ENCODE measurements around the gene PRKCA.
A peak's percentile ranks its signal among the peaks of the same experiment; 100 is the strongest.

The PRKCA gene

DNA sequence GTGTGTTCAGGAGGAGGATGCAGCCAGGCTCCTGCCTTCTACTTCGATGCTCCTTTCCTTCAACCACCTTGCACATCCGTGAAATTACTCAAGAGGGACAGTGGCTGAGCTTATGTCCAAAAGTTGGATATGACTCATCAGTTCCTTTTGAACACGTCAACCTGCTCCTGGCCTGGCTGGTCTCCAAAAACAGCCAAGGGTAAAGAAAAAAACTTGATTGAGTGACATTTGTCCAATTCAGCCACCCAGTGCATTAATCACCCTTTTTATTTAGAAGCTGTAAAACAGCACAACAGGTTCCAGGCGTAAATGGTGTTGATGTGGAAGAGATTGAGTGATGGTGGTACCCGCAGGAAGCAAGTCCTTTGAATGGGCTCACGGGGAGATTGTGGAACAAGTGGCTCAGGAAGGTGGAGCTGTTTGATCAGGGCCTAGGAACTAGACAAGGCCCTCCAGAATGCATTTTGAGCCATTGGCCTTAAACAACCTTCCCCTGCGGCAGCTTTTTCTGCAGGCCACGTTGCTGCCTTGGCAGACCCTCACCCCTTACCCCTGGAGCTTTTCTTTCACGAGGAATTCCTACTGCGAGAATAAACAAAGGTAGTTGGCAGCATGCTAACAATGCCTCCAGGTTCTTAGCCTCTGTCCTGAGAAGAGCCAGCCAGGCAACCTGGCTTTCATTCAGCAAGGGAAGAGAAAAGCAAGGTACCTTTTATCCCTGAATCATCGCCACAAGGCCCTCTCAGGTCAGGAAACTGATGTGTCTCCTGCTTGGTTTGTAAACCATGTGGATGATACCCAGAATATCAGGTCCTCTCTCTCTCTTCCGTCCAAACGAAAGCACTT is 359.2 kb downstream of the PRKCA start:
- DNase-seq: no peak
- intact Hi-C loops (cut with DNase I): loop anchor here (10.0 kb wide), 1 partner anchor 87 kb away; no protein-coding TSS in a partner anchor

GRCh38 chr17:66662496-66662895 is 360.1 kb downstream of the PRKCA start:
- no peak for DNase-seq
- intact Hi-C loops (cut with DNase I): loop anchor here (10.0 kb wide), 1 partner anchor 88 kb away; no protein-coding TSS in a partner anchor

- DNase-seq: no peak
- intact Hi-C loops (cut with DNase I): loop anchor here (10.0 kb wide), 1 partner anchor 88 kb away; no protein-coding TSS in a partner anchor
These were observed 360.7 kb downstream of the PRKCA start for GRCh38 chr17:66663041-66663606.

GRCh38 chr17:66664336-66664735 is 361.9 kb downstream of the PRKCA start:
- DNase-seq: no peak
- intact Hi-C loops (cut with DNase I): loop anchor here (10.0 kb wide), 1 partner anchor 90 kb away; no protein-coding TSS in a partner anchor

DNA sequence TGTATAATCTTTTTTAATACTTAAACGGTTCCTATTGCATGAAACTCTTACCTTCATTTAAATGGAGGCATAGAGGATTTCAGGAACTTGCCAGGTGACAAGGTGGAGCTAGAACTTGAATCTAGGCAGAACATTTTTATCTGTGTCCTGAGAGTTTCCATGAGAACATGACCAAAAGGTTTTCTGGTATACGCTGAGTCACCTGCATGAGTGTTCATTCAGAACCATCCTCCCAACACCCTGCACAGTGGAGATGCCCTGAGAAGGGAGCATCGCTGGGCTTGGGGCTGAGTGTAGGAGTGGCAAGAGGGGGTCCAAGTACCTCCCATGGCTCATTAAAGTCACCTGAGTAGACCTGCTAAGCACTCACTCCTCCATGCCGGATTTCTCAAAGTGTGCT is 362.8 kb downstream of the PRKCA start:
- DNase-seq: no peak
- intact Hi-C loops (cut with DNase I): loop anchor here (10.0 kb wide), 1 partner anchor 90 kb away; no protein-coding TSS in a partner anchor

DNA sequence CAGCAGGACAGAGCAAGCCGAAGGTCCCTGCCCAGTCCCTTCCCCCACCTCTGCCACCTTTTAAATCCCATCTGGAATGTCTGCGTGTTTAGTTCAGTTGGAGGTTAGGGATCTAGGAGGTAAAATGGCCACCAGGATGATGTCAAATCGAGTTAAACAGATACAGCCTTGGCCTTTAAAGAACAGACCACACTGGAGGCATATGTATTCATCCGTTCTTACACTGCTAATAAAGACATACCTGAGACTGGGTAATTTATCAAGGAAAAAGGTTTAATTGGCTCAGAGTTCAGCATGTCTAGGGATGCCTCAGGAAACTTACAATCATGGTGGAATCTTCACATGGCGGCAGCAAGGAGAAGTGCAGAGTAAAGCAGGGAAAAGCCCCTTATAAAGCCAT is 364.7 kb downstream of the PRKCA start:
- intact Hi-C loops (cut with DNase I): loop anchor here (10.0 kb wide), 1 partner anchor 92 kb away; no protein-coding TSS in a partner anchor
- DNase-seq: no peak

GRCh38 chr17:66667491-66668030 is 365.1 kb downstream of the PRKCA start:
- intact Hi-C loops (cut with DNase I): loop anchor here (10.0 kb wide), 1 partner anchor 93 kb away; no protein-coding TSS in a partner anchor
- no peak for DNase-seq

GRCh38 chr17:66670206-66670605 is 367.8 kb downstream of the PRKCA start:
- intact Hi-C loops (cut with DNase I): loop anchor here (5.0 kb wide), 1 partner anchor 413 kb away; no protein-coding TSS in a partner anchor
- no peak for DNase-seq

- no peak for DNase-seq
- intact Hi-C loops (cut with DNase I): loop anchor here (5.0 kb wide), 1 partner anchor 414 kb away; no protein-coding TSS in a partner anchor
These were observed 368.7 kb downstream of the PRKCA start for GRCh38 chr17:66671156-66671555.

- intact Hi-C loops (cut with DNase I): loop anchor here (5.0 kb wide), 1 partner anchor 416 kb away; no protein-coding TSS in a partner anchor
These were observed 371.4 kb downstream of the PRKCA start for GRCh38 chr17:66673668-66674276.

GRCh38 chr17:66675273-66675990 is 373.0 kb downstream of the PRKCA start:
- no peak for DNase-seq
- intact Hi-C loops (cut with DNase I): no loop called here

More at GRCh38 chr17:66673668-66674276, 371.4 kb downstream of the PRKCA start:
- DNase-seq: peak in 34 of 42 donors; percentile 20 to 83 (median 58)

DNA sequence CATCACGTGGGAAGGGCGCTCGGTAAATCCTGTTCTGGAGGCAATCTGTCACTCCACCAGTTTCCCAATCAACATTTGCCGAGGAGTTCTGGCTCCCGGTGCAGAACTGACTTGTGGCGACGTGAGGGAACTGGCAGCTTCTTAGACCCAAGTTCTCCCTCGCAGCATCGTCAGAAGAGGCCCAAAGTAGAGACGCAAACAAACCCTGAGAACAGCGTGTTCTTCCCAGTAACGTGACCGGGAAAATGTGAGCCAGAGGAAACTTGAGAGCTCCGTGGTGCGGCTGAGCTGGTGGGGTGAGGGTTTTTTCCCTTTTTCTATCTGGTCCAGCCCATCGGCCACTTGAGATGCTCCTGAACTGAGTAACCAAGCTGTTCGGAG is 373.6 kb downstream of the PRKCA start:
- intact Hi-C loops (cut with DNase I): no loop called here
- peak in 6 of 42 donors; percentile 3 to 25 (median 13) for DNase-seq

DNA sequence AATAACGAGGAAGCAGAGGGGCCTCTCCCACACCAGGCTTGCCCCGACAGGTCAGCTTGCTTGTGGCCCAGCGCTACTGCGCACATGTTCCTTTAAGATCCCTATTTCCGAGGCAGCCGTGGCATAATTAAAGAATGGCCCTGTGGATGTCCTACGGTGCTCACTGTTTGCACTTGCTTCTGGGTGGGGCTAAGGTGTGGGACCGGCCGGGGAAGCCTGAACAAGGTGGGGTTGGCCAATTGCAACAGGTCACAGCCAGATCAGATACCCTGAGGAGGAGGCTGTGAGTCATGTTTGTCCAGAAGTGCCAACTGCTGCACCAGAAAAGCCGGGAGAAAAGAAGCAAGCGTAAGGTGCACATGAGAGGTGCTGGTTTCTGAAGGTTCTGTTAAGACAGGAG is 374.0 kb downstream of the PRKCA start:
- no peak for DNase-seq
- intact Hi-C loops (cut with DNase I): no loop called here

DNA sequence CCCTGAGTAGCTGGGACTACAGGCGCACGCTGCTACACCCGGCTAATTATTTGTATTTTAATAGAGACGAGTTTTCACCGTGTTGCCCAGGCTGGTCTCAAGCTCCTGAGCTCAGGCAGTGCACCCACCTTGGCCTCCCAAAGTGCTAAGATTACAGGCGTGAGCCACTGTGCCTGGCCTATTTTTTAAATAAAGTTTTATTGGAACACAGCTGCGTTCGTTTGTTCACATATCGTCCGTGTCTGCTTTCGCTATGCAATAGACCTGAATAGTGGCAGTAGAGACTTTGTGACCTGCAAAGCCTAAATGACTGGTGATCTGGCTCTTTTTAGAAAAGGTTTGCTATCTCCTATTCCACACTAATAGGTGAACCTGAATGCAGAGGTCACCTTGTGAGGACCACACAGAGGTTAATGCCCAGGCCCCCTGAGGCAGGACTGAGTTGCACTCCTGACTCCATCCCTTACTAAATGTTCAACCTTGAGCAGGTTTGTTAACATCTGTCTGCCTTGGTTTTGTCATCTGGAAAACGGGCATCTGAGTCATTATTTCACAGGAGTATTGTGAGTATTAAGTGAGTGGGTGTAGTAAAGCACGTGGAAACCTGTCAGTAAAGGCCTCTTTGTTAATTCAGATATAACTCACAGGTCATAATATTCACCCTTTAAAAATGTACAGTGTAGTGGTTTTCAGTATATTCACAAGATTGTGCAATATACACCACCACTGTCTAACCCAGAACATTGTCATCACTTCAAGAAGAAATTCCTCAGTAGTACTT is 375.0 kb downstream of the PRKCA start:
- no peak for DNase-seq
- intact Hi-C loops (cut with DNase I): no loop called here

DNA sequence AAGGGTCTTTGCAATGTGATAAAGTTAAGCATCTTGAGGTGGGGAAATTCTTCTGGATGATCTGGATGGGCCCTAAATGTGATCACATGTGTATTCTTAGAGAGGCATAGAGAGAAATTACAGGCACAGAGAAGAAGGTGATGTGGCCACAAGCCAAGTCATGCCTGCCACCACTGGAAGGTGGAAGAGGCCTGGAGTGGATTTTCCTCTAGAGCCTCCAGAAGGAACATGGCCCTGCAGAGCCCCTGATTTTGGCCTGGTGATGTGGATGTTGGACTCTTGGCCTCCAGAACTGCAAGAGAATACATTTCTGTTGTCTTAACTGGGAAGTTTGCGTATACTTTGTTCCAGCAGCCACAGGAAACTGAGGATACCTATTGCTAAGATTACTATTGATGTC is 375.6 kb downstream of the PRKCA start:
- intact Hi-C loops (cut with DNase I): no loop called here
- no peak for DNase-seq

- no peak for DNase-seq
- intact Hi-C loops (cut with DNase I): no loop called here
These were observed 376.4 kb downstream of the PRKCA start for GRCh38 chr17:66678827-66679226.

GRCh38 chr17:66679631-66680517 is 377.5 kb downstream of the PRKCA start:
- intact Hi-C loops (cut with DNase I): no loop called here
- no peak for DNase-seq

Measured in head of caudate nucleus (tissue), 42 donors.